K562 (cell line): ENCODE data around the gene ZCCHC3. TPM values are rescaled to one million over a fixed set of nuclear protein-coding genes. Genes with fewer than 3 reads are reported as not detected.

Experiments used
- ATAC-seq: fragments of 200-7000 bp; cut with Tn5 transposase; 3 replicates; pipeline ENCODE4 v1.9.1; 2020; ENCODE audit warnings: moderate library complexity
- BruUV-seq: library from RNA; stranded (reverse); fragments of 400-500 nt; replicated peaks from 2 replicates; lab custom pipeline; 2021; lab: Mats Ljungman, UMichigan
- CTCF ChIA-PET: fragments of 300-600 bp; formaldehyde crosslinking; extraction: SDS; loops from one replicate; lab custom pipeline; 2021; ENCODE audit warnings: low intra/inter-chr PET ratio; lab: Yijun Ruan, JAX
- POLR2A ChIA-PET: fragments of 300-600, 350-650 bp; sonication (Branson Sonifier 250); formaldehyde crosslinking; extraction: SDS; loops from one replicate; lab custom pipeline; 2021; ENCODE audit warnings: antibody characterized with exemption, inconsistent platforms; lab: Yijun Ruan, JAX
- DNase-seq, 4 experiments: peaks; one replicate each; pipeline versions ENCODE4 v3.0.0 to v3.0.0-alpha.2; 2011 to 2018; ENCODE audit warnings: low spot score in 3 of 4, mixed read lengths in 3 of 4; ENCODE audit errors: extremely low read depth in 1 of 4
- FAIRE-seq: peaks from 2 replicates; lab custom pipeline; 2011; peaks lifted over from hg19 to GRCh38; lab: Jason Lieb, UNC
- H2AFZ ChIP-seq: 2 replicates; pipeline ENCODE4 v1.6.0; 2011; ENCODE audit warnings: low read depth, low read length, control low read depth, inconsistent platforms
- H3K27ac ChIP-seq: fragments of 200-600 bp; 3 replicates; pipeline ENCODE4 v1.8.0; 2011; ENCODE audit warnings: low read depth, mild to moderate bottlenecking, control low read depth, inconsistent platforms, low read length, moderate library complexity, mixed read lengths; ENCODE audit errors: extremely low read depth
- H3K27me3 ChIP-seq, 2 experiments: fragments of 300-600 bp in 1 of 2; 2 replicates in 1 of 2; 3 replicates in 1 of 2; pipeline versions ENCODE4 v1.6.0 to v1.8.0; 2011; ENCODE audit warnings: inconsistent platforms in 2 of 2, low read length in 2 of 2, mild to moderate bottlenecking in 1 of 2, mixed read lengths in 1 of 2, moderate library complexity in 1 of 2; ENCODE audit not compliant: control insufficient read depth in 2 of 2, insufficient read depth in 2 of 2
- H3K36me3 ChIP-seq: fragments of 300-600 bp; 3 replicates; pipeline ENCODE4 v1.8.0; 2011; ENCODE audit warnings: mild to moderate bottlenecking, low read length, inconsistent platforms; ENCODE audit not compliant: control insufficient read depth, insufficient read depth
- H3K4me1 ChIP-seq, 2 experiments: fragments of 200-600 bp in 1 of 2; replicated peaks in 1 of 2; 2 replicates in 1 of 2; 3 replicates in 1 of 2; pipeline versions ENCODE4 v1.5.1 to v1.8.0; 2011; ENCODE audit warnings: inconsistent platforms in 2 of 2, low read length in 2 of 2, mild to moderate bottlenecking in 1 of 2, mixed read lengths in 1 of 2, moderate library complexity in 1 of 2; ENCODE audit not compliant: control insufficient read depth in 2 of 2, insufficient read depth in 2 of 2
- H3K4me2 ChIP-seq: 2 replicates; pipeline ENCODE4 v1.6.1; 2011; ENCODE audit warnings: low read length, control low read depth, inconsistent platforms, mixed read lengths; ENCODE audit not compliant: insufficient read depth
- H3K4me3 ChIP-seq: fragments of 200-600 bp; sonication (generic), shearing (Covaris generic); 2 replicates; pipeline ENCODE4 v1.5.1; 2016; ENCODE audit warnings: control low read depth, inconsistent platforms
- H3K79me2 ChIP-seq: fragments of 200-600 bp; 3 replicates; pipeline ENCODE4 v1.8.0; 2011; ENCODE audit warnings: low read length, inconsistent platforms; ENCODE audit not compliant: control insufficient read depth, insufficient read depth
- H3K9ac ChIP-seq, 2 experiments: 2 replicates each; pipeline versions ENCODE4 v1.6.0 to v1.6.1; 2011; ENCODE audit warnings: low read depth in 2 of 2, low read length in 2 of 2, control low read depth in 1 of 2, inconsistent platforms in 1 of 2, mild to moderate bottlenecking in 1 of 2, mixed read lengths in 1 of 2; ENCODE audit not compliant: insufficient read depth in 1 of 2
- H3K9me1 ChIP-seq: one replicate; pipeline ENCODE4 v1.6.0; 2011; ENCODE audit warnings: inconsistent platforms, mild to moderate bottlenecking, low read length, moderate library complexity; ENCODE audit not compliant: control insufficient read depth, insufficient read depth
- H3K9me3 ChIP-seq: replicated peaks from 2 replicates; pipeline ENCODE4 v1.5.1; 2011; ENCODE audit warnings: low read depth, low read length, inconsistent platforms; ENCODE audit not compliant: control insufficient read depth, insufficient read depth
- H4K20me1 ChIP-seq: replicated peaks from 2 replicates; pipeline ENCODE4 v1.6.1; 2011; ENCODE audit warnings: low read length, inconsistent platforms, mixed read lengths; ENCODE audit not compliant: control insufficient read depth, insufficient read depth
- CBFA2T3 ChIP-seq: fragments of 450-650 bp; IDR thresholded peaks from 2 replicates; pipeline ENCODE4 v1.6.1; 2017
- CREB3 ChIP-seq: fragments of 450-650 bp; conservative IDR thresholded peaks from 2 replicates; pipeline ENCODE4 v1.6.1; 2016; ENCODE audit warnings: missing genetic modification characterization, low read depth, mild to moderate bottlenecking, missing compliant biosample characterization, moderate library complexity
- FIP1L1 ChIP-seq: fragments of 200-400 bp; formaldehyde crosslinking; IDR thresholded peaks from 2 replicates; pipeline ENCODE4 v1.6.1; 2018; ENCODE audit warnings: mild to moderate bottlenecking, low read depth, low read length; ENCODE audit not compliant: poor library complexity, severe bottlenecking
- LARP7 ChIP-seq: fragments of 450-650 bp; IDR thresholded peaks from 2 replicates; pipeline ENCODE4 v1.6.1; 2016
- NFIC ChIP-seq: fragments of 450-650 bp; IDR thresholded peaks from 2 replicates; pipeline ENCODE4 v1.6.1; 2017; ENCODE audit warnings: mild to moderate bottlenecking, inconsistent platforms
- PHF21A ChIP-seq: fragments of 450-650 bp; IDR thresholded peaks from 2 replicates; pipeline ENCODE4 v1.6.1; 2017; ENCODE audit warnings: low read depth, borderline replicate concordance
- RERE ChIP-seq: sonication (generic); formaldehyde crosslinking; IDR thresholded peaks from 2 replicates; pipeline ENCODE4 v1.8.0; 2023; ENCODE audit warnings: missing genetic modification reagents, mild to moderate bottlenecking, borderline replicate concordance
- SOX6 ChIP-seq: fragments of 450-650 bp; IDR thresholded peaks from 2 replicates; pipeline ENCODE4 v1.6.1; 2014; ENCODE audit warnings: mild to moderate bottlenecking
- TAL1 ChIP-seq: fragments of 450-650 bp; IDR thresholded peaks from 2 replicates; pipeline ENCODE4 v1.6.1; 2016; ENCODE audit warnings: mild to moderate bottlenecking
- TBL1XR1 ChIP-seq, 2 experiments: IDR thresholded peaks; 2 replicates each; pipeline ENCODE4 v1.6.1; 2012; ENCODE audit warnings: improper control_type of control experiment in 2 of 2, low read length in 2 of 2, mild to moderate bottlenecking in 1 of 2
- TCF3 ChIP-seq: sonication (generic); formaldehyde crosslinking; IDR thresholded peaks from 2 replicates; pipeline ENCODE4 v1.4.0; 2020; ENCODE audit warnings: mild to moderate bottlenecking, missing genetic modification reagents
- ZNF12 ChIP-seq: sonication (generic); formaldehyde crosslinking; IDR thresholded peaks from 2 replicates; pipeline ENCODE4 v1.4.0; 2020; ENCODE audit warnings: mild to moderate bottlenecking, missing genetic modification reagents
- WGBS: fragments of 100-300 bp; shearing (Covaris generic); methylation state at CpG from one replicate; pipeline ENCODE4 v1.1.6; 2016; ENCODE audit warnings: low coverage, mixed read lengths; ENCODE audit not compliant: insufficient coverage; ENCODE audit errors: missing lambda C conversion rate; 5-methylcytosine and 5-hydroxymethylcytosine counted together
- in situ Hi-C: fragments of 300-500 bp; cut with MboI; formaldehyde crosslinking; loops from 4 replicates; pipeline ENCODE4 v1.15.0; 2018; ENCODE audit warnings: inconsistent platforms, mixed read lengths
- intact Hi-C: fragments of 100-400 bp; cut with micrococcal nuclease; formaldehyde crosslinking; loops from 2 replicates; pipeline ENCODE4 v1.14.2; 2022
- polyA plus RNA-seq, 8 experiments: library from polyadenylated mRNA; depleted of rRNA in 4 of 8; stranded (reverse) in 5 of 8; unstranded in 3 of 8; fragments of >200 nt; fragmentation: Nextera tagmentation in 2 of 8; fragmentation: Illumina TruSeq in 1 of 8; extraction: Ambion mirVana in 2 of 8; extraction: Trizol in 1 of 8; gene quantifications; 2 replicates each; pipeline versions ENCODE4 v1.2.1 to v1.2.3, GENCODE V29; 2011 to 2014; ENCODE audit warnings: inconsistent platforms in 1 of 8, missing spikeins in 1 of 8
- total RNA-seq, 7 experiments: library from RNA; depleted of rRNA in 6 of 7; stranded (reverse); fragments of >200 nt in 6 of 7; fragmentation: Illumina TruSeq in 2 of 7; extraction: Trizol in 2 of 7; gene quantifications; 2 replicates each; pipeline versions ENCODE4 v1.2.1 to v1.2.3, GENCODE V29; 2011 to 2021; ENCODE audit warnings: low replicate concordance in 1 of 7

Gene ZCCHC3
- total and polyA plus RNA-seq, 9 of the 15 experiments (the other 6 are each of a cell fraction or from before 2014, with no cell fraction given): 2.8 to 23.3 (median 16.5) TPM

GRCh38 chr20:295804-296203 lies 1.6 kb upstream of the ZCCHC3 start (continued):
- TF ChIP-seq TCF3 (CRISPR knock-in tag) (0 out of 2 replicates have a peak, but pooled peaks have one; percentile 28), TAL1 (peak; percentile 14; the same call in 1 of the 2 replicates), CREB3 (tag) (no peak), SOX6 (0 out of 2 replicates have a peak, but pooled peaks have one; percentile 22), NFIC (no peak), TBL1XR1 (IDR thresholded peaks at IDR 0.05; ENCODE audit: low read length in 2 of 2) (no peak), PHF21A (no peak), CBFA2T3 (peak; percentile 56)

- ChIA-PET CTCF (no interaction called here), POLR2A (interaction anchor here (0.6 to 2.5 kb wide), 8 partner anchors 9 to 320 kb away, joined by 3 to 9 read pairs (median 4); partner anchors contain the start of gene DEFB129)
- Histone ChIP-seq H3K4me2 (peak overlapping the region; percentile 95), H4K20me1 (peaks cover 13% of the 10 kb centered on the region), H3K9ac (peak overlapping the region; percentile 91 to 92), H3K27ac (peak overlapping the region; percentile 93), H3K79me2 (peaks cover 47% of the 10 kb centered on the region), H3K27me3 (no peaks in the 10 kb centered on the region), H2AFZ (peak overlapping the region; percentile 63), H3K4me3 (peak overlapping the region; percentile 90), H3K4me1 (peaks cover 21 to 22% of the 10 kb centered on the region in 2 experiments; a peak in 4 of 5 replicates), H3K36me3 (peaks cover 25% of the 10 kb centered on the region; the same call in 2 of the 3 replicates), H3K9me3 (no peaks in the 10 kb centered on the region), H3K9me1 (no peaks in the 10 kb centered on the region)
- DNase-seq (peak; percentile 48 to 70 (median 62)), ATAC-seq (peak; percentile 56), FAIRE-seq (peak; percentile 73)
- intact Hi-C loops (loop anchor here (2.0 kb wide), 1 partner anchor 27 kb away; the partner anchor contains the start of gene SOX12), in situ Hi-C loops (no loop called here)
- no TSS peak for BruUV-seq
- WGBS: 0% methylated on average over 45 of the region's 75 CpGs
- peak; percentile 28 for TF ChIP-seq FIP1L1
- TF ChIP-seq ZNF12 (CRISPR knock-in tag): 0 out of 2 replicates have a peak, but pooled peaks have one; percentile 3
- no peak for TF ChIP-seq RERE (CRISPR knock-in tag)
- TF ChIP-seq LARP7: no peak
Measured at GRCh38 chr20:297925-298775, 780 bp downstream of the ZCCHC3 start.
